Measurements from ENCODE around the gene ALDH3B1. TPM values are rescaled to one million over a fixed set of nuclear protein-coding genes. Genes with fewer than 3 reads are reported as not detected.

The ALDH3B1 gene
- total RNA-seq, 1 donor from 2014 or later, result 6.5 TPM

- DNase-seq (ENCODE audit: extremely low spot score, unreplicated experiment), result peak; percentile 85
- H3K9me3 Mint-ChIP-seq (ENCODE audit: unreplicated experiment), result no peaks in the 10 kb centered on the region
- H3K4me1 Mint-ChIP-seq (ENCODE audit: unreplicated experiment), result peaks cover 38% of the 10 kb centered on the region
- peak overlapping the region; percentile 84 for H3K27ac Mint-ChIP-seq (ENCODE audit: unreplicated experiment)
- H3K36me3 Mint-ChIP-seq (ENCODE audit: unreplicated experiment), result peaks cover 2% of the 10 kb centered on the region
- no peaks in the 10 kb centered on the region for H3K27me3 Mint-ChIP-seq (ENCODE audit: unreplicated experiment)
- peak overlapping the region; percentile 72 for H3K4me3 Mint-ChIP-seq (ENCODE audit: unreplicated experiment)
- TF ChIP-seq, protein P1, sequence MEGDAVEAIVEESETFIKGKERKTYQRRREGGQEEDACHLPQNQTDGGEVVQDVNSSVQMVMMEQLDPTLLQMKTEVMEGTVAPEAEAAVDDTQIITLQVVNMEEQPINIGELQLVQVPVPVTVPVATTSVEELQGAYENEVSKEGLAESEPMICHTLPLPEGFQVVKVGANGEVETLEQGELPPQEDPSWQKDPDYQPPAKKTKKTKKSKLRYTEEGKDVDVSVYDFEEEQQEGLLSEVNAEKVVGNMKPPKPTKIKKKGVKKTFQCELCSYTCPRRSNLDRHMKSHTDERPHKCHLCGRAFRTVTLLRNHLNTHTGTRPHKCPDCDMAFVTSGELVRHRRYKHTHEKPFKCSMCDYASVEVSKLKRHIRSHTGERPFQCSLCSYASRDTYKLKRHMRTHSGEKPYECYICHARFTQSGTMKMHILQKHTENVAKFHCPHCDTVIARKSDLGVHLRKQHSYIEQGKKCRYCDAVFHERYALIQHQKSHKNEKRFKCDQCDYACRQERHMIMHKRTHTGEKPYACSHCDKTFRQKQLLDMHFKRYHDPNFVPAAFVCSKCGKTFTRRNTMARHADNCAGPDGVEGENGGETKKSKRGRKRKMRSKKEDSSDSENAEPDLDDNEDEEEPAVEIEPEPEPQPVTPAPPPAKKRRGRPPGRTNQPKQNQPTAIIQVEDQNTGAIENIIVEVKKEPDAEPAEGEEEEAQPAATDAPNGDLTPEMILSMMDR (IDR thresholded peaks at IDR 0.05), result no peak
Observed at GRCh38 chr11:68040101-68040956, 30.2 kb downstream of the ALDH3B1 start.

GRCh38 chr11:68040957-68041591 lies 30.9 kb downstream of the ALDH3B1 start:
- H3K9me3 Mint-ChIP-seq (ENCODE audit: unreplicated experiment), result no peaks in the 10 kb centered on the region
- DNase-seq (ENCODE audit: extremely low spot score, unreplicated experiment), result no peak
- peaks cover 2% of the 10 kb centered on the region for H3K36me3 Mint-ChIP-seq (ENCODE audit: unreplicated experiment)
- H3K4me1 Mint-ChIP-seq (ENCODE audit: unreplicated experiment), result peaks cover 38% of the 10 kb centered on the region
- no peak overlapping the region for H3K4me3 Mint-ChIP-seq (ENCODE audit: unreplicated experiment)
- no peaks in the 10 kb centered on the region for H3K27me3 Mint-ChIP-seq (ENCODE audit: unreplicated experiment)
- H3K27ac Mint-ChIP-seq (ENCODE audit: unreplicated experiment), result peak overlapping the region; percentile 84
- TF ChIP-seq, protein P1 (IDR thresholded peaks at IDR 0.05), result no peak

DNA sequence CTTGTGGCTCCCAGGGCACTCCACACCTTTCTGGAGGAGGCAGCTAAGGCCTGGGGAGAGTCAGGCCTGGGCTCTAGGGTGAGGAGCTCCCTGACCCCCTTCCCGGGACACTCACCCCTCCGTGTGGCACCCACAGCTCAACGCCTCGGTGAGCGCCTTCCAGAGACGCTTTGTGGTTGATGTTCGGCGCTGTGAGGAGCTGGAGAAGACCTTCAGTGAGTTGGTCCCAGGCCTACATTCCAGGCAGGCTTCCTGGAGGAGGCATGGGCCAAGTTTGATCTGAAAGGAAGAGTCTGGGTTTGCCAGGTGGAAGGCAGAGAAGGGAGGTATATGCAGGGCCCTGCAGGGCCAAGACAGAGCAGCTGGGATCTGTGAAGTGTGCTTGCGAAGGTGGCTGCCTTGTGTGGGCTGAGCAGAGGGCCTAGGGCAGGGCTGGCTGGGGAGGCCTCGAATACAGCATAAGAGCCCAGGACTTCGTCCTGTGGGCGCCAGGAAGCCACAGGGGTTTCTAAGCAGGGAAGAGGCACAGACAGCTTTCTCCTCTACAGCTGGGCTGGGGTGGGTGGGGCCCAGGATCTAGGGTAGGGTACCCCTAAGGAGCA lies 31.6 kb downstream of the ALDH3B1 start:
- DNase-seq (ENCODE audit: extremely low spot score, unreplicated experiment), result no peak
- peak overlapping the region; percentile 80 for H3K27ac Mint-ChIP-seq (ENCODE audit: unreplicated experiment)
- peak overlapping the region; percentile 6 for H3K4me3 Mint-ChIP-seq (ENCODE audit: unreplicated experiment)
- H3K27me3 Mint-ChIP-seq (ENCODE audit: unreplicated experiment), result no peaks in the 10 kb centered on the region
- H3K36me3 Mint-ChIP-seq (ENCODE audit: unreplicated experiment), result peaks cover 1% of the 10 kb centered on the region
- H3K9me3 Mint-ChIP-seq (ENCODE audit: unreplicated experiment), result no peaks in the 10 kb centered on the region
- H3K4me1 Mint-ChIP-seq (ENCODE audit: unreplicated experiment), result peaks cover 38% of the 10 kb centered on the region
- TF ChIP-seq, protein P1 (IDR thresholded peaks at IDR 0.05), result no peak

DNA sequence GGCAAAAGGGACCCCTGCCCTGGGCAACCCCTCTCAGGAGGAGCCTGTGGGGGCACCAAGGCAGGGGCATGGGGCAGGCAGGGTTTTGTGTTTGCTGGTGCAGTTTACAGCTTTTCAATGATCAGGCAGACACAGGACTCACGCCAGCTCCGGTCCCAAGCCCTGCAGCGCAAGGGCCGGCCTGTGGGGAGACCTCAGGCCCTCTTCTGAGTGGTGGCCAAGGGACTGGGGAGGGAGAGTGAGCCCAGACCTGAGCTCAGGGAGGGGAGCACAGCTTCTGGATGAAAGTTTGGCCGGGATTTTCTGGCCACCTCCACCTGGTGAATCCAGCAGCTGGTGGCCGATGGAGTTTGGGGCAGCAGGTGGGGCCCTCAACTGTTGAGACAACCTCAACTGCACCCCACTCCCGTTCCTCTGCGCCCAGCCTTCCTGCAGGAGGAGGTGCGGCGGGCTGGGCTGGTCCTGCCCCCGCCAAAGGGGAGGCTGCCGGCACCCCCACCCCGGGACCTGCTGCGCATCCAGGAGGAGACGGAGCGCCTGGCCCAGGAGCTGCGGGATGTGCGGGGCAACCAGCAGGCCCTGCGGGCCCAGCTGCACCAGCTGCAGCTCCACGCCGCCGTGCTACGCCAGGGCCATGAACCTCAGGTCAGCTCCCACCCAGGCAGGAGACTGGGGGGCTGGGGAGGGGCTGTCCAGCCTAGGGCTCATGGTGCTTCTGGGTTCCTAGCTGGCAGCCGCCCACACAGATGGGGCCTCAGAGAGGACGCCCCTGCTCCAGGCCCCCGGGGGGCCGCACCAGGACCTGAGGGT lies 32.3 kb downstream of the ALDH3B1 start:
- peak; percentile 82 for DNase-seq (ENCODE audit: extremely low spot score, unreplicated experiment)
- Mint-ChIP-seq H3K36me3 (ENCODE audit: unreplicated experiment) (no peaks in the 10 kb centered on the region), H3K9me3 (ENCODE audit: unreplicated experiment) (no peaks in the 10 kb centered on the region), H3K27ac (ENCODE audit: unreplicated experiment) (no peak overlapping the region), H3K27me3 (ENCODE audit: unreplicated experiment) (no peaks in the 10 kb centered on the region), H3K4me3 (ENCODE audit: unreplicated experiment) (no peak overlapping the region), H3K4me1 (ENCODE audit: unreplicated experiment) (peaks cover 36% of the 10 kb centered on the region)
- TF ChIP-seq, protein P1 (IDR thresholded peaks at IDR 0.05), result no peak

All from osteocyte (in vitro differentiated cells).